AG09309 (cell line): Measurements from ENCODE around the gene KAZN.

ENCODE experiments used
- DNase-seq: peaks from one replicate; pipeline ENCODE4 v3.0.0-alpha.2; 2010; ENCODE audit warnings: low read depth
- H3K4me3 ChIP-seq: 2 replicates; pipeline ENCODE4 v1.5.1; 2011; ENCODE audit warnings: mild to moderate bottlenecking, low read depth, low read length, moderate library complexity; ENCODE audit not compliant: control insufficient read depth
- TF ChIP-seq, protein P1 (sequence below): IDR thresholded peaks from 2 replicates; pipeline ENCODE4 v1.5.1; 2011; ENCODE audit warnings: mild to moderate bottlenecking, low read depth, low read length, inconsistent platforms; ENCODE audit not compliant: insufficient read depth, control insufficient read depth; ENCODE audit errors: missing control alignments

The KAZN gene

GRCh38 chr1:14761291-14762153, 163.0 kb downstream of the KAZN start:
- no peak for DNase-seq
- no peak overlapping the region for H3K4me3 ChIP-seq
- TF ChIP-seq, protein P1, sequence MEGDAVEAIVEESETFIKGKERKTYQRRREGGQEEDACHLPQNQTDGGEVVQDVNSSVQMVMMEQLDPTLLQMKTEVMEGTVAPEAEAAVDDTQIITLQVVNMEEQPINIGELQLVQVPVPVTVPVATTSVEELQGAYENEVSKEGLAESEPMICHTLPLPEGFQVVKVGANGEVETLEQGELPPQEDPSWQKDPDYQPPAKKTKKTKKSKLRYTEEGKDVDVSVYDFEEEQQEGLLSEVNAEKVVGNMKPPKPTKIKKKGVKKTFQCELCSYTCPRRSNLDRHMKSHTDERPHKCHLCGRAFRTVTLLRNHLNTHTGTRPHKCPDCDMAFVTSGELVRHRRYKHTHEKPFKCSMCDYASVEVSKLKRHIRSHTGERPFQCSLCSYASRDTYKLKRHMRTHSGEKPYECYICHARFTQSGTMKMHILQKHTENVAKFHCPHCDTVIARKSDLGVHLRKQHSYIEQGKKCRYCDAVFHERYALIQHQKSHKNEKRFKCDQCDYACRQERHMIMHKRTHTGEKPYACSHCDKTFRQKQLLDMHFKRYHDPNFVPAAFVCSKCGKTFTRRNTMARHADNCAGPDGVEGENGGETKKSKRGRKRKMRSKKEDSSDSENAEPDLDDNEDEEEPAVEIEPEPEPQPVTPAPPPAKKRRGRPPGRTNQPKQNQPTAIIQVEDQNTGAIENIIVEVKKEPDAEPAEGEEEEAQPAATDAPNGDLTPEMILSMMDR: no peak

GRCh38 chr1:14763977-14764376, 165.5 kb downstream of the KAZN start:
- H3K4me3 ChIP-seq: no peak overlapping the region
- no peak for DNase-seq
- TF ChIP-seq, protein P1: no peak

DNA sequence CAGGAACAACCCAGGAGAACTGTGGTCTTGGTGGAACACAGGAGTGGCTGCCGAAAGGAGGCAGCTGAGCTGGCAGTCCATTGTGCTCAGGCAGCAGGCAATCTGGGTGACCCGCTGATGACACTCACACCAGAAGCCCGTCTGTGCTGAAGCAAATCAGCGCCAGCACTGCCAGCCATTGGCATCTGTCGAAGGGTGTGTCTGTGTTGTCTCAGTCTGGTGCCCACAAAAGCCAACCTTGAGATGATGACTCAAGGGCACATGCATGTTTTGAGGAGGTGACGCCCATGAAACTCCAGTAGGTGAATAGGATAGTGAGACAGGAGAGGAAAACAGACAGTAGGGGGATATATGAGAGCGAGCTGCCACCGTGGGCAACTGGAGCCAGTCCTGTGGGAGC, 167.3 kb downstream of the KAZN start:
- TF ChIP-seq, protein P1: no peak
- DNase-seq: no peak
- H3K4me3 ChIP-seq: no peak overlapping the region

- no peak overlapping the region for H3K4me3 ChIP-seq
- no peak for DNase-seq
- TF ChIP-seq, protein P1: no peak
Observed at GRCh38 chr1:14767075-14767474, 168.6 kb downstream of the KAZN start.

- no peak for DNase-seq
- TF ChIP-seq, protein P1: no peak
- no peak overlapping the region for H3K4me3 ChIP-seq
Observed at GRCh38 chr1:14768582-14769304, 170.3 kb downstream of the KAZN start.

DNA sequence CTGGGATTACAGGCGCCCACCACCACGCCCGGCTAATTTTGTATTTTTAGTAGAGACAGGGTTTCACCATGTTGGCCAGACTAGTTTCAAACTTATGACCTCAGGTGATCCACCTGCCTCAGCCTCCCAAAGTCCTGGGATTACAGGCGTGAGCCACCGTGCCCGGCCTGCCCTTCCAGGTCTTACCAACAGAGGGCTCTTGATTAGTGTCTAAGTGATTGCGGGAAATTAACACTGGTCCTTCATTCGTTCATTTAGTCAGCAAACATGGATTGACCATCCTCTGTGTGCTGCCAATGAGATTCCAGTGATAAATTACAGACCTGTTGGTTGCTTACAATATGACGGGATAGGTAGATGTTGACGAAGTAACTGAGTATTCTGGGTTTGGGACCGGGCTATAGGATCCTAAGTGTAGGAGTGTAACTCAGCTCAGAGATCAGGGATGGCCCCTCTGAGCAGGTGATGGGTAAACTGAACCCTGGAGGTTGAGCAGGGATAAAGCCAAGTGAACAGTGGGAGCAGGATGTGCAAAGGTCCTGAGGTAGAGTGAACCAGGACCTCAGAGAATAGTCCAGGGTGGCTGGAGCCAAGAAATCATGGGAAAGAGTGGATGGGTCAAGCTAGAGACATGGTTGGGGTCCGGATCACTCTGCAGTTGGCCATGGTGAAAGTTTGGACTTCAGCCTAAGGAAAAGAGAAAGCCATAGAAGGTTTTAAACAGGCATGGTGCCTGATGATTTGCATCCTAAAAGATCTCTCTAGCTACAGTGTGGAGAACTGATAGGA, 171.2 kb downstream of the KAZN start:
- H3K4me3 ChIP-seq: no peak overlapping the region
- no peak for DNase-seq
- TF ChIP-seq, protein P1: no peak
